RWPE1 (cell line): ENCODE results near the gene ZMPSTE24.

Experiments used
- CTCF ChIA-PET: fragments of 350-600 bp; sonication (Branson Sonifier 250); formaldehyde crosslinking; extraction: SDS; loops from one replicate; lab custom pipeline; 2021; lab: Yijun Ruan, JAX
- POLR2A ChIA-PET: fragments of 400-600 bp; formaldehyde crosslinking; extraction: SDS; loops from one replicate; lab custom pipeline; 2020; ENCODE audit warnings: antibody characterized with exemption; ENCODE audit not compliant: low non-redundant PET; lab: Yijun Ruan, JAX
- DNase-seq: peaks from one replicate; pipeline ENCODE4 v3.0.0; 2012; ENCODE audit warnings: low spot score
- H3K27ac ChIP-seq: fragments of 450-650 bp; 2 replicates; pipeline ENCODE4 v1.5.1; 2017
- CTCF ChIP-seq: fragments of 450-650 bp; conservative IDR thresholded peaks from 2 replicates; pipeline ENCODE4 v1.5.1; 2017; ENCODE audit warnings: low read depth, mild to moderate bottlenecking

ZMPSTE24 gene

GRCh38 chr1:40300249-40300567 is 42.2 kb downstream of the ZMPSTE24 start:
- TF ChIP-seq CTCF, result no peak
- CTCF ChIA-PET, result no interaction called here
- no peak overlapping the region for H3K27ac ChIP-seq
- POLR2A ChIA-PET, result no interaction called here
- no peak for DNase-seq

GRCh38 chr1:40300651-40301050 is 42.6 kb downstream of the ZMPSTE24 start:
- TF ChIP-seq CTCF, result no peak
- CTCF ChIA-PET, result no interaction called here
- DNase-seq, result no peak
- POLR2A ChIA-PET, result no interaction called here
- no peak overlapping the region for H3K27ac ChIP-seq

- no peak for DNase-seq
- no peak for TF ChIP-seq CTCF
- CTCF ChIA-PET, result no interaction called here
- POLR2A ChIA-PET, result no interaction called here
- H3K27ac ChIP-seq, result no peak overlapping the region
Observed at GRCh38 chr1:40301066-40301465, 43.0 kb downstream of the ZMPSTE24 start.

- H3K27ac ChIP-seq, result no peak overlapping the region
- POLR2A ChIA-PET, result no interaction called here
- DNase-seq, result no peak
- TF ChIP-seq CTCF, result no peak
- CTCF ChIA-PET, result no interaction called here
Observed at GRCh38 chr1:40301541-40302299, 43.7 kb downstream of the ZMPSTE24 start.

GRCh38 chr1:40302475-40302874 is 44.4 kb downstream of the ZMPSTE24 start:
- POLR2A ChIA-PET, result no interaction called here
- CTCF ChIA-PET, result no interaction called here
- DNase-seq, result no peak
- H3K27ac ChIP-seq, result no peak overlapping the region
- no peak for TF ChIP-seq CTCF

- CTCF ChIA-PET, result no interaction called here
- POLR2A ChIA-PET, result no interaction called here
- TF ChIP-seq CTCF, result no peak
- peak; percentile 26 for DNase-seq
- no peak overlapping the region for H3K27ac ChIP-seq
Observed at GRCh38 chr1:40303051-40303771, 45.2 kb downstream of the ZMPSTE24 start.
